Esophagus muscularis mucosa (tissue), 3 donors: Measurements from ENCODE around the gene NDUFAF8.

Experiments used
- CTCF ChIP-seq, 3 experiments: fragments of 200-600 bp in 2 of 3; fragments of 450-650 bp in 1 of 3; sonication (generic) in 2 of 3; IDR thresholded peaks; one replicate each; pipeline ENCODE4 v1.5.1; 2017 to 2019; ENCODE audit warnings: antibody characterized with exemption in 3 of 3, mild to moderate bottlenecking in 2 of 3, moderate library complexity in 1 of 3
- POLR2A ChIP-seq: fragments of 450-650 bp; IDR thresholded peaks from one replicate; pipeline ENCODE4 v1.6.1; 2017; ENCODE audit warnings: antibody characterized with exemption, moderate library complexity, mild to moderate bottlenecking, low read depth

GRCh38 chr17:81277946-81278693 is 39.0 kb downstream of the NDUFAF8 start:
- TF ChIP-seq CTCF (IDR thresholded peaks at IDR 0.05) (no peak), POLR2A (no peak)
